Measurements from ENCODE around the gene FNDC11. TPM values are rescaled to one million over a fixed set of nuclear protein-coding genes. Genes with fewer than 3 reads are reported as not detected.
A peak's percentile ranks its signal among the peaks of the same experiment; 100 is the strongest.

The FNDC11 gene
- total RNA-seq, 3 donors from 2014 or later (not counting 1 experiment from before 2014, with no cell fraction given): 0.19 to 0.75 (median 0.25) TPM

DNA sequence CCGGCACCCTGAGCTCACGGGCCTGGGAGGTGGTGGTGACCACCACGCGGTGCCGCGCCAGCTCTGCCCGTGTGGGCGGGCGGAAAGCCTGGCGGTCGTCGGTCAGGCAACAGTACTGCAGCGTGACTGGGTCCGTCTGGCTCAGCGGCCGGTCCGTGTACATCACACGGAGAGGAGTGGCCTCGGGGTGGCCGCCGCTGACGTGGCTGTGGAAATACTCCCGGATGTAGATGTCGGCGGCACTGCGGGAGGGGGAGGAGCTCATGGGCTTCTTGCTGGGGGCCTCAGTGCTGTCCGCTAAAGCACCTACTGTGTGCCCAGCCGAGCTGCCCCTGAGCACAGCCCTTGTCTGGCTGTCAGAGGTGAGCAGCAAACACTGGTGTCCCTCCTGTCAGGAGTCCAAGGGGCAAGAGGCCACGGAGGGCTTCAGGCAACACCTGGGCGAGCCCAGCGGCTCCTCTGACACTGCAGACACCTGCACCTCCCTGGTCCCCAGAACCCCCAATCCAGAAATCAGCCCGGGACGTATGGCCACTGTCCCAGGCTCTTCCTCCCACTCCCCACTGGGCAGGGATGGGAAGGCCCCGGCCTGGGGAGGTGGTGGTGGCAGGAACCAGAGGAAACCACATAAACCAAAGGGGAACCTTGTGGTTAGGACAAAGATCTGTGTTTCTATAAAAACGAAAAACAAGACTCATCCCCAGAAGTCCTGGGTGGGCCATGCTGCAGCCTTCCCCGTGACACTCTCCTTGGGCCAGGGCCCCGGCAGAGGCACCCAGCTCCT, 13.6 kb downstream of the FNDC11 start:
- Histone ChIP-seq H3K27me3 (ENCODE audit: control insufficient read depth, insufficient read depth, low read length) (no peaks in the 10 kb centered on the region), H3K9me3 (ENCODE audit: control insufficient read depth, insufficient read depth, low read length) (no peaks in the 10 kb centered on the region), H3K36me3 (ENCODE audit: control insufficient read depth, insufficient read depth, low read length) (peaks cover 15% of the 10 kb centered on the region), H3K27ac (ENCODE audit: low read length) (peak overlapping the region; percentile 80), H3K4me1 (ENCODE audit: control insufficient read depth, insufficient read depth, low read length) (peaks cover 39% of the 10 kb centered on the region), H3K4me3 (ENCODE audit: low read length) (peak overlapping the region; percentile 26)
- Mint-ChIP-seq H3K9me3 (no peaks in the 10 kb centered on the region), H3K27me3 (ENCODE audit: low read depth in 2 of 2) (no peaks in the 10 kb centered on the region), H3K27ac (peak overlapping the region; percentile 92 to 93), H3K4me3 (peak overlapping the region; percentile 88), H3K36me3 (no peaks in the 10 kb centered on the region), H3K4me1 (peaks cover 20 to 26% of the 10 kb centered on the region in 2 donors)
- intact Hi-C loops (cut with micrococcal nuclease): loop anchor here (2.0 kb wide), 1 partner anchor 67 kb away; no protein-coding TSS in a partner anchor
- DNase-seq (peak; percentile 76 to 82), ATAC-seq (peak; percentile 80 to 89 (median 81))
- 5% methylated on average over 35 of the region's 37 CpGs for WGBS (ENCODE audit: insufficient coverage)
- TF ChIP-seq, protein P1, sequence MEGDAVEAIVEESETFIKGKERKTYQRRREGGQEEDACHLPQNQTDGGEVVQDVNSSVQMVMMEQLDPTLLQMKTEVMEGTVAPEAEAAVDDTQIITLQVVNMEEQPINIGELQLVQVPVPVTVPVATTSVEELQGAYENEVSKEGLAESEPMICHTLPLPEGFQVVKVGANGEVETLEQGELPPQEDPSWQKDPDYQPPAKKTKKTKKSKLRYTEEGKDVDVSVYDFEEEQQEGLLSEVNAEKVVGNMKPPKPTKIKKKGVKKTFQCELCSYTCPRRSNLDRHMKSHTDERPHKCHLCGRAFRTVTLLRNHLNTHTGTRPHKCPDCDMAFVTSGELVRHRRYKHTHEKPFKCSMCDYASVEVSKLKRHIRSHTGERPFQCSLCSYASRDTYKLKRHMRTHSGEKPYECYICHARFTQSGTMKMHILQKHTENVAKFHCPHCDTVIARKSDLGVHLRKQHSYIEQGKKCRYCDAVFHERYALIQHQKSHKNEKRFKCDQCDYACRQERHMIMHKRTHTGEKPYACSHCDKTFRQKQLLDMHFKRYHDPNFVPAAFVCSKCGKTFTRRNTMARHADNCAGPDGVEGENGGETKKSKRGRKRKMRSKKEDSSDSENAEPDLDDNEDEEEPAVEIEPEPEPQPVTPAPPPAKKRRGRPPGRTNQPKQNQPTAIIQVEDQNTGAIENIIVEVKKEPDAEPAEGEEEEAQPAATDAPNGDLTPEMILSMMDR (IDR thresholded peaks at IDR 0.05): no peak

DNA sequence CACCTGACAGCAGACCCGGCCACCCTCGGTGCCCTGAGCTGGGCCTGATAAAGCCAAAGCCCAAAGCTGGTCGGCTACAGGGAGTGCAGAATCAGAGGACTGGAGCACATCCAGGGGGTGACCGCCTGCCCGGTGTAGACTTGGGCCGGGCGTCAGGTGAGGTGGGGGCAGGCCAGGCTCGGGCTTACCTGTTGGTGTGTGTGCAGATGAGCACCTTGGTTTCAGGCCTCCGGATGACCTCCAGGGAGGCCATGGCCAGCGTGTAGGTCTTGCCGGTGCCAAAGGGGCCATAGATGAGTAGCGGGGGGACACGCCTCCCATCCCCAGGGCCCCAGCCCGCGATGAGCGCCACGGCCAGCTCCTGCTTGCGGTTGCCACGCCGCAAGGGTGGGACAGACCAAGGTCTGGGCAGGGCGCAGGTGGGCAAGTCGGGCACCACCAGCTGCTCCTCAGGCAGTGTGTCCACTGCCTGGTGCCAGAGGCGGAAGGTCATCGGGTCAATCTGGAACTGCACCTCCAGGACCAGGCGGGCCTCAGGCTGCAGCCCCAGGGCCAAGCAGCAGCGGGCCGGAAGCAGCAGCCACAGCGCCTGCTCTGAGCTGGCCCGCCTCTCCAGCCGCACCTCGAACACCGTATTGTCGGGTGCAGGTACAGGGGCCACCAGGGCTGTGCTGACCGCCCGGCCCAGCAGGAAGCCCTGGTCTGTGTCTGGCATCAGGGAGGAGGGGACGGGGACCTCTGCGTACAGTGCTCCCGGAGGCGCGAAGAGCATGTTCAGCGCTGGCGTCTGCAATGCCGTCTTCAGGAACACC, 14.4 kb downstream of the FNDC11 start:
- peak in 1 of 3 donors; percentile 0 for ATAC-seq
- H3K36me3 ChIP-seq (ENCODE audit: control insufficient read depth, insufficient read depth, low read length): peaks cover 13% of the 10 kb centered on the region
- WGBS (ENCODE audit: insufficient coverage): 15% methylated on average over 43 of the region's 43 CpGs
- peak overlapping the region; percentile 88 for H3K4me3 Mint-ChIP-seq
- H3K9me3 ChIP-seq (ENCODE audit: control insufficient read depth, insufficient read depth, low read length): no peaks in the 10 kb centered on the region
- H3K4me1 Mint-ChIP-seq: peaks cover 20 to 26% of the 10 kb centered on the region in 2 donors
- H3K4me3 ChIP-seq (ENCODE audit: low read length): peak overlapping the region; percentile 26
- intact Hi-C loops (cut with micrococcal nuclease): no loop called here
- H3K36me3 Mint-ChIP-seq: no peaks in the 10 kb centered on the region
- H3K27ac Mint-ChIP-seq: peak overlapping the region; percentile 92 to 93
- H3K27ac ChIP-seq (ENCODE audit: low read length): peak overlapping the region; percentile 80
- H3K27me3 Mint-ChIP-seq (ENCODE audit: low read depth in 2 of 2): no peaks in the 10 kb centered on the region
- H3K4me1 ChIP-seq (ENCODE audit: control insufficient read depth, insufficient read depth, low read length): peaks cover 47% of the 10 kb centered on the region
- no peaks in the 10 kb centered on the region for H3K9me3 Mint-ChIP-seq
- peak; percentile 33 to 39 for DNase-seq
- TF ChIP-seq, protein P1 (IDR thresholded peaks at IDR 0.05): no peak
- H3K27me3 ChIP-seq (ENCODE audit: control insufficient read depth, insufficient read depth, low read length): no peaks in the 10 kb centered on the region

DNA sequence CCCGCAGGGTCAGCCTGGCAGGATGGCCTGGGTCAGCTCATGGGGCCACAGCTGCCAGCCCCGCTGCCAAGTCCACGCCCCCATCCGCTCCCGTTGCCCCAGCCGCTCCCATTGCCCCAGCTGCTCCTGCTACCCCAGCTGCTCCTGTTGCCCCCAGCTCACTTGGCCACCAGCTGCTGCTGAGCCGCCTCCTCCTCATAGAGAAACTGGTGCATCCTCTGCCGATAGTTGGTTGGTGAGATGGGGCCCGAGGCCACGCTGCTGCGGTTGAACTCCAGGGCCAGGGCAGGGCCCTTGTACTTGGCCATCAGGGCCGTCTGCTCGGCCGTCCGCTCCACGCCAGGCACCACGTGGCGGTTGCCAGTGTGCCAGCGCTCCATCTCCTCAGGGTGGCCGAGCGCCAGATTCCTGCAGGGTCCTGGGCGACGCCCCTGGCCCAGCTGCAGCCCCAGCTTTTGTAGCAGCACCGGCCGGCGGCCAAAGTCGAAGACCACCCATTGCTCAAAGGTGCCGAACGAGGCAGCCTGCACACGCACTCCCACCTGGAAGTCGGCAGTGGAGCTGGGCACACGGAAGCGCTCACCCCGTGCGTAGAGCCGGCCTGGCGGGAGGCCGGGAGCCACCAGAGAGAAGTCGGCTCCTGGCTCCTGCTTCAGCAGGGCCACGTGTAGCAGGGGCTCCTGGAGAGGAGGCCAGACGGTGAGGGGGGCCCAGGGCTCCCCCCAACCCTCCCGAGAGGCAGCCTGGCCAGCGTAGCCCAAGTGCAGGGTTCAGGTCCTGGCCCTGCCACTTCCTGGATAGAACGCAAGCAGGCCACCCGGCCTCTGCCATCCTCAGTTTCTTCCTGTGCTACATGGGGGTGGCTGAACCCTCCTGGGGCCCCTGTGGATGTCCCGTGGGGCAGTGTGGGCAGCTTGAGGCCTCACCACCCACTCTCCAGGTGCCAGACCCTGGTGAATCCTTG, 15.3 kb downstream of the FNDC11 start:
- Mint-ChIP-seq H3K27me3 (ENCODE audit: low read depth in 2 of 2) (no peaks in the 10 kb centered on the region), H3K4me3 (peak overlapping the region; percentile 71), H3K36me3 (no peaks in the 10 kb centered on the region), H3K4me1 (peaks cover 20 to 30% of the 10 kb centered on the region in 2 donors), H3K27ac (peak overlapping the region; percentile 46 to 93), H3K9me3 (no peaks in the 10 kb centered on the region)
- WGBS (ENCODE audit: insufficient coverage): 81% methylated on average over 46 of the region's 46 CpGs
- DNase-seq (no peak), ATAC-seq (no peak)
- Histone ChIP-seq H3K27ac (ENCODE audit: low read length) (no peak overlapping the region), H3K4me3 (ENCODE audit: low read length) (no peak overlapping the region), H3K27me3 (ENCODE audit: control insufficient read depth, insufficient read depth, low read length) (no peaks in the 10 kb centered on the region), H3K36me3 (ENCODE audit: control insufficient read depth, insufficient read depth, low read length) (peaks cover 10% of the 10 kb centered on the region), H3K9me3 (ENCODE audit: control insufficient read depth, insufficient read depth, low read length) (no peaks in the 10 kb centered on the region), H3K4me1 (ENCODE audit: control insufficient read depth, insufficient read depth, low read length) (peaks cover 53% of the 10 kb centered on the region)
- intact Hi-C loops (cut with micrococcal nuclease): no loop called here
- TF ChIP-seq, protein P1 (IDR thresholded peaks at IDR 0.05): no peak
